ENCODE data around the gene CSNK1D. TPM values are rescaled to one million over a fixed set of nuclear protein-coding genes. Genes with fewer than 3 reads are reported as not detected.

CSNK1D gene
- polyA plus RNA-seq, 1 donor from 2014 or later, result 62.3 TPM

Other genes starting within 250 kb of the CSNK1D start
- 65.2 TPM for gene RAC3, start 242.0 kb downstream of the CSNK1D start, polyA plus RNA-seq (ENCODE audit: insufficient read depth, low read depth, low replicate concordance)
- gene DCXR, start 236.0 kb downstream of the CSNK1D start, polyA plus RNA-seq (ENCODE audit: insufficient read depth, low read depth, low replicate concordance), result 170 TPM
- 45.0 TPM for gene RFNG, start 221.9 kb downstream of the CSNK1D start, polyA plus RNA-seq (ENCODE audit: insufficient read depth, low read depth, low replicate concordance)
- gene GPS1, start 221.8 kb downstream of the CSNK1D start, polyA plus RNA-seq (ENCODE audit: insufficient read depth, low read depth, low replicate concordance), result 231 TPM
- 110 TPM for gene DUS1L, start 207.9 kb downstream of the CSNK1D start, polyA plus RNA-seq (ENCODE audit: insufficient read depth, low read depth, low replicate concordance)
- 170 TPM for gene FASN, start 175.5 kb downstream of the CSNK1D start, polyA plus RNA-seq (ENCODE audit: insufficient read depth, low read depth, low replicate concordance)
- 15.6 TPM for gene CCDC57, start 60.9 kb downstream of the CSNK1D start, polyA plus RNA-seq (ENCODE audit: insufficient read depth, low read depth, low replicate concordance)
- gene SLC16A3, start 44.7 kb downstream of the CSNK1D start, polyA plus RNA-seq (ENCODE audit: insufficient read depth, low read depth, low replicate concordance), result 8.7 TPM
- 0.88 TPM for gene CD7, start 43.9 kb upstream of the CSNK1D start, polyA plus RNA-seq (ENCODE audit: insufficient read depth, low read depth, low replicate concordance)
- gene SECTM1, start 60.1 kb upstream of the CSNK1D start, polyA plus RNA-seq (ENCODE audit: insufficient read depth, low read depth, low replicate concordance), result 1.2 TPM
- not detected for gene TEX19, start 85.5 kb upstream of the CSNK1D start, polyA plus RNA-seq (ENCODE audit: insufficient read depth, low read depth, low replicate concordance)
- gene UTS2R, start 98.1 kb upstream of the CSNK1D start, polyA plus RNA-seq (ENCODE audit: insufficient read depth, low read depth, low replicate concordance), result not detected
- gene HEXD, start 144.6 kb upstream of the CSNK1D start, polyA plus RNA-seq (ENCODE audit: insufficient read depth, low read depth, low replicate concordance), result 28.8 TPM
- 18.7 TPM for gene OGFOD3, start 144.9 kb upstream of the CSNK1D start, polyA plus RNA-seq (ENCODE audit: insufficient read depth, low read depth, low replicate concordance)
- gene CYBC1, start 177.1 kb upstream of the CSNK1D start, polyA plus RNA-seq (ENCODE audit: insufficient read depth, low read depth, low replicate concordance), result 116 TPM
- gene NARF, start 185.0 kb upstream of the CSNK1D start, polyA plus RNA-seq (ENCODE audit: insufficient read depth, low read depth, low replicate concordance), result 79.8 TPM
- gene FOXK2, start 246.0 kb upstream of the CSNK1D start, polyA plus RNA-seq (ENCODE audit: insufficient read depth, low read depth, low replicate concordance), result 44.0 TPM